Lung (tissue), 12 donors: Measurements from ENCODE around the gene PCDHB12. TPM values are rescaled to one million over a fixed set of nuclear protein-coding genes. Genes with fewer than 3 reads are reported as not detected.
"Not testable (repeated sequence)": the region's sequence is repeated elsewhere in the genome, so short reads cannot be mapped to it uniquely, and the experiment has no call there.

Experiments used
- ATAC-seq: fragments of 200-7000 bp; cut with Tn5 transposase; one replicate; pipeline ENCODE4 v1.9.1; 2020; ENCODE audit warnings: moderate number of reproducible peaks; ENCODE audit not compliant: insufficient read depth, low FRiP score
- DNase-seq, 3 donors: peaks; one replicate each; pipeline ENCODE4 v3.0.0-alpha.2; 2013 to 2017
- H3K27ac ChIP-seq, 2 donors: one replicate each; pipeline ENCODE4 v1.5.1; 2013; ENCODE audit warnings: mild to moderate bottlenecking in 2 of 2, moderate library complexity in 2 of 2, control low read depth in 1 of 2, inconsistent platforms in 1 of 2, low read depth in 1 of 2, low read length in 1 of 2
- H3K27me3 ChIP-seq, 3 donors: one replicate each; pipeline ENCODE4 v1.5.1; 2013; ENCODE audit warnings: low read length in 2 of 3; ENCODE audit not compliant: control insufficient read depth in 3 of 3, insufficient read depth in 3 of 3
- H3K36me3 ChIP-seq, 4 donors: one replicate each; pipeline ENCODE4 v1.5.1; 2013; ENCODE audit warnings: low read length in 4 of 4, mild to moderate bottlenecking in 1 of 4, moderate library complexity in 1 of 4; ENCODE audit not compliant: control insufficient read depth in 4 of 4, insufficient read depth in 4 of 4
- H3K4me1 ChIP-seq, 5 donors: one replicate each; pipeline ENCODE4 v1.5.1; 2013; ENCODE audit warnings: low read length in 5 of 5, mild to moderate bottlenecking in 2 of 5, moderate library complexity in 1 of 5; ENCODE audit not compliant: control insufficient read depth in 5 of 5, insufficient read depth in 5 of 5
- H3K4me3 ChIP-seq: one replicate; pipeline ENCODE4 v1.5.1; 2013; ENCODE audit warnings: mild to moderate bottlenecking, control low read depth, moderate library complexity
- H3K9ac ChIP-seq, 2 donors: one replicate each; pipeline ENCODE4 v1.5.1; 2013; ENCODE audit warnings: low read length in 2 of 2, control low read depth in 1 of 2; ENCODE audit not compliant: insufficient read depth in 1 of 2
- H3K9me3 ChIP-seq, 4 donors: one replicate each; pipeline ENCODE4 v1.5.1; 2013; ENCODE audit warnings: low read length in 3 of 4, mild to moderate bottlenecking in 1 of 4, moderate library complexity in 1 of 4; ENCODE audit not compliant: control insufficient read depth in 4 of 4, insufficient read depth in 3 of 4
- CTCF ChIP-seq: IDR thresholded peaks from 2 replicates; pipeline ENCODE4 v1.5.1; 2012; ENCODE audit warnings: mild to moderate bottlenecking; ENCODE audit errors: control extremely low read depth, extremely low read depth
- WGBS, 2 donors: extraction: QIAGEN DNeasy Blood & Tissue Kit; methylation state at CpG; one replicate each; pipeline ENCODE4 v1.1.7; 2013; 5-methylcytosine and 5-hydroxymethylcytosine counted together
- polyA plus RNA-seq, 2 donors: library from polyadenylated mRNA; stranded (reverse); fragments of 200-250 nt; gene quantifications; one replicate each; pipeline ENCODE4 v1.2.1, GENCODE V29; 2013
- total RNA-seq, 2 donors: library from RNA; depleted of rRNA in 1 of 2; stranded (reverse); fragments of >200 nt in 1 of 2; gene quantifications; one replicate each; pipeline ENCODE4 v1.2.1, GENCODE V29; 2014 to 2021
- donor health status: control.
- donor health status: control.
- donor health status: Bipolar disorder and iron deficiency.
- donor health status: healthy.
- donor health status: DM: yes; HTN: yes; CAD: no.

The PCDHB12 gene
- total and polyA plus RNA-seq, 4 donors, result 0.47 to 10.1 (median 1.8) TPM

- Histone ChIP-seq H3K4me3 (peak within 1 kb of the TSS; percentile 13), H3K9me3 (peaks cover 9 to 39% (median 17%) of the 10 kb centered on the region in 4 donors), H3K9ac (peak within 1 kb of the TSS in 1 of 2 donors; percentile 78), H3K4me1 (peaks cover 0 to 1% (median 0%) of the 10 kb centered on the region in 5 donors), H3K36me3 (peaks cover 0 to 3% (median 0%) of the 10 kb centered on the region in 4 donors), H3K27ac (no peak within 1 kb of the TSS), H3K27me3 (peaks cover 0 to 4% (median 3%) of the 10 kb centered on the region in 3 donors)
- DNase-seq (peak; percentile 63 to 78 (median 65)), ATAC-seq (peak; percentile 47)
- TF ChIP-seq CTCF, result no peak
- 14 to 17% methylated on average over 13 of the region's 13 CpGs for WGBS, 2 donors
Measured at GRCh38 chr5:141182248-141182647, 26.3 kb upstream of the PCDHB12 start, which contains the start of gene PCDHB16. Gene PCDHB16, plus strand, starts transcription at chr5:141182387. Its CDS starts 173 bp downstream, at chr5:141182560.

GRCh38 chr5:141184117-141184855, 24.2 kb upstream of the PCDHB12 start:
- not testable (repeated sequence) for H3K27ac ChIP-seq, H3K4me3 ChIP-seq, H3K27me3 ChIP-seq, H3K4me1 ChIP-seq, H3K9ac ChIP-seq, DNase-seq, H3K36me3 ChIP-seq, ATAC-seq
- H3K9me3 ChIP-seq, result peaks cover 5 to 36% (median 14%) of the 10 kb centered on the region in 4 donors
- WGBS, 2 donors, result 29 to 39% methylated on average over 31 to 56 of the region's 69 CpGs

GRCh38 chr5:141186897-141187512, 21.5 kb upstream of the PCDHB12 start, which contains the start of gene PCDHB9:
Gene PCDHB9, plus strand, starts transcription at chr5:141187161. Its CDS starts 158 bp downstream, at chr5:141187319.
- peaks cover 0 to 1% (median 0%) of the 10 kb centered on the region in 5 donors for H3K4me1 ChIP-seq
- DNase-seq (peak in 2 of 3 donors; percentile 34 to 50), ATAC-seq (no peak)
- H3K9ac ChIP-seq, result no peak within 1 kb of the TSS
- H3K36me3 ChIP-seq, result peaks cover 0 to 3% (median 0%) of the 10 kb centered on the region in 4 donors
- H3K4me3 ChIP-seq, result no peak within 1 kb of the TSS
- no peaks in the 10 kb centered on the region for H3K27me3 ChIP-seq
- H3K27ac ChIP-seq, result no peak within 1 kb of the TSS
- peaks cover 5 to 31% (median 16%) of the 10 kb centered on the region in 4 donors for H3K9me3 ChIP-seq
- TF ChIP-seq CTCF, result no peak
- WGBS, 2 donors, result 16% methylated on average over 9 of the region's 9 CpGs

GRCh38 chr5:141188682-141189081, 19.8 kb upstream of the PCDHB12 start:
- peaks cover 5 to 24% (median 10%) of the 10 kb centered on the region in 4 donors for H3K9me3 ChIP-seq
- H3K4me1 ChIP-seq, H3K36me3 ChIP-seq, ATAC-seq, H3K27ac ChIP-seq, H3K27me3 ChIP-seq, H3K9ac ChIP-seq, DNase-seq, H3K4me3 ChIP-seq: not testable (repeated sequence)
- 32 to 38% methylated on average over 20 to 32 of the region's 37 CpGs for WGBS, 2 donors

GRCh38 chr5:141189131-141189530, 19.4 kb upstream of the PCDHB12 start:
- not testable (repeated sequence) for DNase-seq, H3K4me3 ChIP-seq, H3K27ac ChIP-seq, H3K27me3 ChIP-seq, H3K36me3 ChIP-seq, ATAC-seq, H3K4me1 ChIP-seq, H3K9ac ChIP-seq
- peaks cover 5 to 23% (median 10%) of the 10 kb centered on the region in 4 donors for H3K9me3 ChIP-seq
- 27 to 33% methylated on average over 14 to 32 of the region's 35 CpGs for WGBS, 2 donors
